ENCODE data around the gene LY6G6F.

Gene LY6G6F

GRCh38 chr6:31663961-31664789, 42.5 kb upstream of the LY6G6F start:
- Histone ChIP-seq H3K4me1 (ENCODE audit: control insufficient read depth, insufficient read depth, low read length) (peaks cover 30% of the 10 kb centered on the region), H3K4me3 (ENCODE audit: low read length) (peak overlapping the region; percentile 83), H3K9me3 (ENCODE audit: control insufficient read depth, low read length) (no peaks in the 10 kb centered on the region), H3K36me3 (ENCODE audit: control insufficient read depth, insufficient read depth, low read length) (peaks cover 9% of the 10 kb centered on the region), H3K27me3 (ENCODE audit: control insufficient read depth, insufficient read depth, low read length) (no peaks in the 10 kb centered on the region), H3K9ac (ENCODE audit: low read length) (peak overlapping the region; percentile 92)

GRCh38 chr6:31664790-31665500, 41.7 kb upstream of the LY6G6F start, which contains the start of gene GPANK1:
Gene GPANK1, minus strand, starts transcription at chr6:31664997. Its CDS starts 519 bp downstream, at chr6:31664478.
- Histone ChIP-seq H3K36me3 (ENCODE audit: control insufficient read depth, insufficient read depth, low read length) (peaks cover 16% of the 10 kb centered on the region), H3K4me1 (ENCODE audit: control insufficient read depth, insufficient read depth, low read length) (peaks cover 24% of the 10 kb centered on the region)

DNA sequence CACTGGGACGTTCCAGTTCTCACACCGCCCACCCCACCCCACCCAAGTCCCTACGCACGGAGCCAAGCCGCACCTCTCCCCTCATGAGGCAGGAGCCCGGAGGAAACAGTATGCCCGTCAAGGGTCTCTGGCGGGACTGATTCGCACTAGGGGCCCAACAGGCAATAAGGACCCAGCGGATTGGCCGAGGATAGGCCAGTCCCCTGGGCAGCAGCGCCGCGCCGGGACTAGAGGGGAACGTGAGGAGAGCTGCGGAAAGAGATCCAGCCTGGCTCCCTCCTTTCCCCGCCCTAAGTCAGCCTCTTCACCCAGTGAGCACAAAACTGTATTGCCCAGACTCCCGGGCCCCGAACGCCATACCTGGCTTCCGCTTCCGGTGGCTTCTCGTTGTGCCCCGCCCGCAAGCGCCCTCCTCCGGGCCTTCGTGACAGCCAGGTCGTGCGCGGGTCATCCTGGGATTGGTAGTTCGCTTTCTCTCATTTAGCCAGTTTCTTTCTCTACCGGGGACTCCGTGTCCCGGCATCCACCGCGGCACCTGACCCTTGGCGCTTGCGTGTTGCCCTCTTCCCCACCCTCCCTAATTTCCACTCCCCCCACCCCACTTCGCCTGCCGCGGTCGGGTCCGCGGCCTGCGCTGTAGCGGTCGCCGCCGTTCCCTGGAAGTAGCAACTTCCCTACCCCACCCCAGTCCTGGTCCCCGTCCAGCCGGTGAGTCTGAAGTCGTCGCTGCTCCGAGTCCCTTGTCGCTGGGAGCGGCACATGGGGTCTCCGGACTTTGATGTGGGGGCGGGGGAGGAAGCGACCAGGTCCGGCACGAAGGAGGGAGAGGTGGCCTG, 40.9 kb upstream of the LY6G6F start, which contains the start of gene CSNK2B:
Gene CSNK2B (plus strand): TSS at position 580 of the 836 bp plus-strand sequence. CDS start 752 bp downstream, outside the sequence.
- Histone ChIP-seq H3K4me3 (ENCODE audit: low read length) (peak within 1 kb of the TSS; percentile 90), H3K27me3 (ENCODE audit: control insufficient read depth, insufficient read depth, low read length) (no peaks in the 10 kb centered on the region), H3K9ac (ENCODE audit: low read length) (peak within 1 kb of the TSS; percentile 92), H3K9me3 (ENCODE audit: control insufficient read depth, low read length) (no peaks in the 10 kb centered on the region), H3K4me1 (ENCODE audit: control insufficient read depth, insufficient read depth, low read length) (peaks cover 24% of the 10 kb centered on the region), H3K36me3 (ENCODE audit: control insufficient read depth, insufficient read depth, low read length) (peaks cover 16% of the 10 kb centered on the region)

More at GRCh38 chr6:31664790-31665500, 41.7 kb upstream of the LY6G6F start, which contains the start of gene GPANK1:
- Histone ChIP-seq H3K4me3 (ENCODE audit: low read length) (peak within 1 kb of the TSS; percentile 83), H3K9ac (ENCODE audit: low read length) (peak within 1 kb of the TSS; percentile 92), H3K9me3 (ENCODE audit: control insufficient read depth, low read length) (no peaks in the 10 kb centered on the region), H3K27me3 (ENCODE audit: control insufficient read depth, insufficient read depth, low read length) (no peaks in the 10 kb centered on the region)

GRCh38 chr6:31666337-31666965, 40.2 kb upstream of the LY6G6F start:
- H3K36me3 ChIP-seq (ENCODE audit: control insufficient read depth, insufficient read depth, low read length): peaks cover 21% of the 10 kb centered on the region
- H3K27me3 ChIP-seq (ENCODE audit: control insufficient read depth, insufficient read depth, low read length): no peaks in the 10 kb centered on the region
- peak overlapping the region; percentile 90 for H3K4me3 ChIP-seq (ENCODE audit: low read length)
- H3K9ac ChIP-seq (ENCODE audit: low read length): peak overlapping the region; percentile 90
- no peaks in the 10 kb centered on the region for H3K9me3 ChIP-seq (ENCODE audit: control insufficient read depth, low read length)
- peaks cover 19% of the 10 kb centered on the region for H3K4me1 ChIP-seq (ENCODE audit: control insufficient read depth, insufficient read depth, low read length)

DNA sequence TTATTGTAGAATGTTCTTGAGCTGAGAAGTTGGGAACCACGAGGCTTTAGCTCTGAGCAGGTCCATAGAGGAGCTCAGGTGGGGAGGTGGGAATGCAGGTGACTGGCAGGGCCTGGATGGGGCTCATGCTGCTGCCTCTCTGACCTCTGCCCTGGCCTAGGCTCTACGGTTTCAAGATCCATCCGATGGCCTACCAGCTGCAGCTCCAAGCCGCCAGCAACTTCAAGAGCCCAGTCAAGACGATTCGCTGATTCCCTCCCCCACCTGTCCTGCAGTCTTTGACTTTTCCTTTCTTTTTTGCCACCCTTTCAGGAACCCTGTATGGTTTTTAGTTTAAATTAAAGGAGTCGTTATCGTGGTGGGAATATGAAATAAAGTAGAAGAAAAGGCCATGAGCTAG, 37.0 kb upstream of the LY6G6F start, which contains the start of gene LY6G5B:
Gene LY6G5B (plus strand): TSS at position 301 of the 400 bp plus-strand sequence. CDS start 975 bp downstream, outside the sequence.
- Histone ChIP-seq H3K4me3 (ENCODE audit: low read length) (no peak within 1 kb of the TSS), H3K9me3 (ENCODE audit: control insufficient read depth, low read length) (no peaks in the 10 kb centered on the region), H3K4me1 (ENCODE audit: control insufficient read depth, insufficient read depth, low read length) (peaks cover 6% of the 10 kb centered on the region), H3K36me3 (ENCODE audit: control insufficient read depth, insufficient read depth, low read length) (peaks cover 28% of the 10 kb centered on the region), H3K27me3 (ENCODE audit: control insufficient read depth, insufficient read depth, low read length) (no peaks in the 10 kb centered on the region), H3K9ac (ENCODE audit: low read length) (no peak within 1 kb of the TSS)

DNA sequence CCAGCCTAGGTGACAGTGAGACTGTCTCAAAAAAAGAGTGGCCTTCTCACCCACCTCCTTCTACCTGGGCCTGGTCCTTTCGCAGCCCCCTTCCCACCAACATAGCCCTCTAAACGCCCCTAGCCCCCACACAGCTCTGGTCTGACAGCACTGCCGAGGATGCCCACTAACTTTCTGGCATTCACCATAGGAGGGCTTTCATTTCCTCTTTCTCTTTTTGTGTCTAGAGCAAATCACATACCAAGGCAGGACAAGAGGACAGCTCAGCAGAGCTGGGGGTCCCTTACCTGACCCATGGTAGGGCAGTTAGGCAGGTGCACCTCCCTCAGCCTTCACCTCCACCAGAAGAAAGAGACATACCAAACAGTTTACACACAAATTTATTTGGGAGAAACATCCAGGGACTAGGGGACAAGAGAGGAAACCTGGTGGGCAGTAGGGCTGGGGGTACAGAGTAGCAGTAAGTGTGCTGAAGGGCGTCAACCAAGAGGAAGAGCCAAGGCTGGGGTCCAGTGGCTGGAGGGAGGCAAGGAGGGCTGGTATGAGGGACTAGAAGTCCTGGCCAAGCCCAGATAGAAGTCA, 30.3 kb upstream of the LY6G6F start:
- H3K9me3 ChIP-seq (ENCODE audit: control insufficient read depth, low read length): no peaks in the 10 kb centered on the region
- peaks cover 7% of the 10 kb centered on the region for H3K36me3 ChIP-seq (ENCODE audit: control insufficient read depth, insufficient read depth, low read length)
- H3K4me1 ChIP-seq (ENCODE audit: control insufficient read depth, insufficient read depth, low read length): peaks cover 7% of the 10 kb centered on the region
- H3K27me3 ChIP-seq (ENCODE audit: control insufficient read depth, insufficient read depth, low read length): no peaks in the 10 kb centered on the region
- H3K9ac ChIP-seq (ENCODE audit: low read length): no peak overlapping the region
- H3K4me3 ChIP-seq (ENCODE audit: low read length): no peak overlapping the region

DNA sequence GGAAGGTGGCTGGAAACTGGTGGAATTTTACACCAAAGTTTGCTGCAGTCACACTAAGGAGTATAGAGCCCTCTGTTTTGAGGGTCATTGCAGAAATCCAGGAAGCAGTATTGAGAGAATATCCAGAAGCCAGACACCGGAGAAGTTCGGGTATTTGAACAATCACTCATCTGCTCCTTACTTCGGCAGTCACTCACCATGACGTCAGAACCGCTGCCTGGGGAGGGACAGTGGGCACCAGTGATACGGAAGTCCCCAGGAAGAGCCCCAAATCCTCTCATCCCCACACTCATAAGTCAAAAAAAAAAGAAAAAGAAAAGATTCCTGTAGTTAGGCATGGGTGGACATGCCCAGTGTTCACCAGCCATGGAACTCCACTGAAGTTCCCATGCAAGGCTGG, 29.8 kb upstream of the LY6G6F start:
- Histone ChIP-seq H3K4me1 (ENCODE audit: control insufficient read depth, insufficient read depth, low read length) (peaks cover 11% of the 10 kb centered on the region), H3K36me3 (ENCODE audit: control insufficient read depth, insufficient read depth, low read length) (peaks cover 3% of the 10 kb centered on the region), H3K4me3 (ENCODE audit: low read length) (no peak overlapping the region), H3K9me3 (ENCODE audit: control insufficient read depth, low read length) (no peaks in the 10 kb centered on the region), H3K9ac (ENCODE audit: low read length) (no peak overlapping the region), H3K27me3 (ENCODE audit: control insufficient read depth, insufficient read depth, low read length) (no peaks in the 10 kb centered on the region)

DNA sequence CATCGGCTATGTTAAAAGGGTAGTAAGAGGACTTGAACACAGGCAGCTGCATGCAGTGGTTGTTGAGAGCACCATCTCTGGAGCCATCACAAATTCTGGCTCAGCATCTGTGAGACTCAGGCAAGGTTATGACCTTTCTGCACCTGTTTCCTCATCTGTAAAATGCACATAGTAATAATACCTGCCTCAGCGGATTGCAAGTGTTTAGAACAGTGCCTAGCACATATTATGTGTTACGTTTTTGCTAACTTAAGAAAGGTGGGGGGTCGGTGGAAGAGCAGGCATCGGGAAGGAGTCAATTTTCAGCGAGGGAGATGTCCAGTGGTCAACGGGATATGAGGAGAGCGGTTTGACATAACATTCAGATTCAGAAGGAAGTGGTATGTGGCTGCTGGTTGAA, 28.7 kb upstream of the LY6G6F start:
- peaks cover 11% of the 10 kb centered on the region for H3K4me1 ChIP-seq (ENCODE audit: control insufficient read depth, insufficient read depth, low read length)
- no peaks in the 10 kb centered on the region for H3K36me3 ChIP-seq (ENCODE audit: control insufficient read depth, insufficient read depth, low read length)
- no peak overlapping the region for H3K4me3 ChIP-seq (ENCODE audit: low read length)
- no peak overlapping the region for H3K9ac ChIP-seq (ENCODE audit: low read length)
- no peaks in the 10 kb centered on the region for H3K27me3 ChIP-seq (ENCODE audit: control insufficient read depth, insufficient read depth, low read length)
- no peaks in the 10 kb centered on the region for H3K9me3 ChIP-seq (ENCODE audit: control insufficient read depth, low read length)

- Histone ChIP-seq H3K4me1 (ENCODE audit: control insufficient read depth, insufficient read depth, low read length) (peaks cover 19% of the 10 kb centered on the region), H3K9ac (ENCODE audit: low read length) (peak within 1 kb of the TSS; percentile 71), H3K4me3 (ENCODE audit: low read length) (peak within 1 kb of the TSS; percentile 40), H3K36me3 (ENCODE audit: control insufficient read depth, insufficient read depth, low read length) (no peaks in the 10 kb centered on the region), H3K27me3 (ENCODE audit: control insufficient read depth, insufficient read depth, low read length) (no peaks in the 10 kb centered on the region), H3K9me3 (ENCODE audit: control insufficient read depth, low read length) (no peaks in the 10 kb centered on the region)
Measured at GRCh38 chr6:31680226-31681134, 26.2 kb upstream of the LY6G6F start, which contains the start of gene LY6G5C. Gene LY6G5C, minus strand, starts transcription at chr6:31681067. Its CDS starts 694 bp downstream, at chr6:31680373.

- H3K36me3 ChIP-seq (ENCODE audit: control insufficient read depth, insufficient read depth, low read length): peaks cover 3% of the 10 kb centered on the region
- no peaks in the 10 kb centered on the region for H3K27me3 ChIP-seq (ENCODE audit: control insufficient read depth, insufficient read depth, low read length)
- H3K9ac ChIP-seq (ENCODE audit: low read length): peak overlapping the region; percentile 71
- H3K9me3 ChIP-seq (ENCODE audit: control insufficient read depth, low read length): no peaks in the 10 kb centered on the region
- H3K4me3 ChIP-seq (ENCODE audit: low read length): peak overlapping the region; percentile 40
- peaks cover 19% of the 10 kb centered on the region for H3K4me1 ChIP-seq (ENCODE audit: control insufficient read depth, insufficient read depth, low read length)
Measured at GRCh38 chr6:31681135-31681671, 25.5 kb upstream of the LY6G6F start.

Data from mucosa of stomach (tissue), 1 donor.